NOMO-1 treated with dmso at 0.1 percent for 144 hours (cell line): ENCODE results near the gene HSFX2.
A peak's percentile ranks its signal among the peaks of the same experiment; 100 is the strongest.
"Not testable (repeated sequence)": the region's sequence is repeated elsewhere in the genome, so short reads cannot be mapped to it uniquely, and the experiment has no call there.

ENCODE experiments used
- DNase-seq: peaks from one replicate; lab custom pipeline; 2025; ENCODE audit not compliant: unreplicated experiment; lab: John Stamatoyannopoulos, UW

Gene HSFX2

GRCh38 chrX:149595214-149595613 is at the start of gene HSFX2:
TSS of gene HSFX2 (minus strand) at chrX:149595314. CDS start at chrX:149594700, 614 bp downstream.
- not testable (repeated sequence) for DNase-seq

GRCh38 chrX:149643496-149643895 is 48.4 kb upstream of the HSFX2 start:
- no peak for DNase-seq

- DNase-seq = no peak
Observed at GRCh38 chrX:149641835-149642234, 46.7 kb upstream of the HSFX2 start.

GRCh38 chrX:149641432-149641831 is 46.3 kb upstream of the HSFX2 start:
- DNase-seq = no peak

GRCh38 chrX:149639568-149639967 is 44.5 kb upstream of the HSFX2 start:
- no peak for DNase-seq

- DNase-seq = no peak
Observed at GRCh38 chrX:149638860-149639259, 43.7 kb upstream of the HSFX2 start.

GRCh38 chrX:149633511-149633910 is 38.4 kb upstream of the HSFX2 start:
- no peak for DNase-seq

GRCh38 chrX:149631234-149632165 is 36.4 kb upstream of the HSFX2 start, which contains the start of gene TMEM185A:
TSS of gene TMEM185A (minus strand) at chrX:149631792. CDS start at chrX:149631580, 212 bp downstream.
- peak; percentile 6 for DNase-seq

- no peak for DNase-seq
Observed at GRCh38 chrX:149630681-149631233, 35.6 kb upstream of the HSFX2 start.

GRCh38 chrX:149629730-149630387 is 34.7 kb upstream of the HSFX2 start:
- no peak for DNase-seq

GRCh38 chrX:149628768-149629167 is 33.7 kb upstream of the HSFX2 start:
- DNase-seq = no peak

GRCh38 chrX:149628280-149628679 is 33.2 kb upstream of the HSFX2 start:
- no peak for DNase-seq

- DNase-seq = not testable (repeated sequence)
Observed at GRCh38 chrX:149626829-149627228, 31.7 kb upstream of the HSFX2 start.

GRCh38 chrX:149619662-149620061 is 24.5 kb upstream of the HSFX2 start:
- DNase-seq = not testable (repeated sequence)

GRCh38 chrX:149618871-149619270 is 23.8 kb upstream of the HSFX2 start:
- DNase-seq = no peak

- DNase-seq = no peak
Observed at GRCh38 chrX:149611623-149612175, 16.6 kb upstream of the HSFX2 start.

- no peak for DNase-seq
Observed at GRCh38 chrX:149610511-149610910, 15.4 kb upstream of the HSFX2 start.

GRCh38 chrX:149607699-149608098 is 12.6 kb upstream of the HSFX2 start:
- DNase-seq = no peak

GRCh38 chrX:149605248-149605885 is 10.3 kb upstream of the HSFX2 start:
- not testable (repeated sequence) for DNase-seq

GRCh38 chrX:149598603-149599002 is 3.5 kb upstream of the HSFX2 start:
- not testable (repeated sequence) for DNase-seq

- not testable (repeated sequence) for DNase-seq
Observed at GRCh38 chrX:149595943-149596342, 829 bp upstream of the HSFX2 start.
